NCI-H1436 (cell line): ENCODE data around the gene LY6G5C.

Source experiments
- DNase-seq: peaks from one replicate; lab custom pipeline; 2025; lab: John Stamatoyannopoulos, UW

Gene LY6G5C

GRCh38 chr6:31680226-31681134, at the start of gene LY6G5C:
LY6G5C (minus strand) TSS chr6:31681067; CDS start chr6:31680373, 694 bp downstream.
- peak; percentile 69 for DNase-seq

- DNase-seq = peak; percentile 70
These were observed 49.2 kb upstream of the LY6G5C start for GRCh38 chr6:31729979-31730630.

- peak; percentile 78 for DNase-seq
These were observed 48.7 kb upstream of the LY6G5C start for GRCh38 chr6:31729515-31729978.

GRCh38 chr6:31728767-31729514, 48.1 kb upstream of the LY6G5C start, which contains the start of gene DDAH2:
DDAH2 (minus strand) TSS chr6:31729299; CDS start chr6:31729161, 138 bp downstream.
- DNase-seq = no peak

- DNase-seq = no peak
These were observed 47.1 kb upstream of the LY6G5C start for GRCh38 chr6:31727717-31728671.

DNA sequence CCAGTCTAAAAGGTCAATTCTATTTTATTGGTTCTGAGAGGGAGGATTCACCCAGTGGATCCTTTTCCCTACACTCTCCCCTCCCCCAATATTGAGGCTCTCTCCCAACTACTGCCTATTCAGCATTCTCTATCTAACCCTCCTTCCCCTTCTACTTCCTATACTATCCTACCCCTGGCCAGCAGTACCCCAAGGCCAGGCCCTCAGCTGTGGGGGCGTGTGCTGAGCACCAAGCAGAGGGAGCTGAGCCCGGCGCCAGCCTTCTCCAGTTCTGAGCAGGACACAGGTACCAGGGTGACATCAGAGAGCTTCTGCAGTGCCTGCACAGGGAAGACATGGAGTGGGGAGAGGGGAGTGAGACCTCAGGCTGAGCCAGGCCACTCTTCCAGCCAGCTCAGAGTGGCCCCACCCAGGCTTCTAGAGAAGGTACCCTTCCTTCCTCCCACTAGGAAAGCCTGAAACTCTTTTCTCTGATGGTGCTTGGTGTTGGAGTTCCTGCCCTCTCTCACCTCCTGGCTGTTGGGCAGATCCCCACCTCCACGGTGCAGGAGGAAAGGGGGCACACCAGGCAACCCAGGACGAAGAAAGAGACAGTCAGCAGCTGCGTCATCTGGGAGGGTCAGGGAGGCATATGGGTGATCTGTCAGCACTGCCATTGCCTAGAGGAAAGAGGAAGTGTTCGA, 46.3 kb upstream of the LY6G5C start:
- DNase-seq = no peak

DNA sequence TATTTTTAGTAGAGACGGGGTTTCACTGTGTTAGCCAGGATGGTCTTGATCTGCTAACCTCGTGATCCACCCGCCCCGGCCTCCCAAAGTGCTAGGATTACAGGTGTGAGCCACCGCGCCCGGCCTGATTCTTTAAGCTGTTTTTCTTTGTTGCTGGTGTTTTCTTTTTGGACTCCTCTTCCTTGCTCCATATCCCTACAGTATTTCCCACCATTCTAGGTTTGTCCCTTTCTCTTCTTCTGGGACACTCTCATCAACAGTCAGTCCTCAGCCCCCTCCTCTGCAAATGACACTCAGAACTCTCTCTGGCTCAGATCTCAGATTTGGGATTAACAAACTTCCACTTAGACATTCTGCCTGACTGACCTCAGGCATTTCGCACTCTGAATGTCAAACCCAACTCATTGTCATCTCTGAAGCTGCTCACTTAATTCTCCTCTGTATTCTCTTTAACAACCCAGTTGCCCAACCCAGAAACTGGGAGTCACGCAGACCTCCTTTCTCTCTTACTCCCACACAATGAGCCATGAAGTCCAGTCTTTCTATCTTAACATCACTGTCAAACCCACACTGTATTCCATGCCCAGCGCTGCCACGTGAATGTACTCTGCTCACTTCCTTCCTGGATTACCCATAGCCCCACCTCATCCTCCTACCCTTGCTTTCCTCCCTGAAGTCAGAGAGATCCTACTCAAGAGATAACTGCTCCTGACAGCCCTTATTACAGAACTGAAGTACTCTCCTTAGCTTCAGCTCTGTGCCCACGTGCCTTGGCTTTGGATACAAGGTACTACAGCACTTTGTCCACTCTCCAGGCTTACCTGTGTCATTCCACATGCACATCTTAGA, 44.9 kb upstream of the LY6G5C start:
- DNase-seq = no peak

GRCh38 chr6:31723980-31724691, 43.3 kb upstream of the LY6G5C start:
- DNase-seq = no peak

GRCh38 chr6:31723245-31723979, 42.5 kb upstream of the LY6G5C start, which contains the start of gene MPIG6B:
MPIG6B (plus strand) TSS chr6:31723373; CDS start chr6:31723384, 11 bp downstream.
- peak; percentile 71 for DNase-seq

GRCh38 chr6:31722173-31722572, 41.3 kb upstream of the LY6G5C start:
- DNase-seq = no peak

DNA sequence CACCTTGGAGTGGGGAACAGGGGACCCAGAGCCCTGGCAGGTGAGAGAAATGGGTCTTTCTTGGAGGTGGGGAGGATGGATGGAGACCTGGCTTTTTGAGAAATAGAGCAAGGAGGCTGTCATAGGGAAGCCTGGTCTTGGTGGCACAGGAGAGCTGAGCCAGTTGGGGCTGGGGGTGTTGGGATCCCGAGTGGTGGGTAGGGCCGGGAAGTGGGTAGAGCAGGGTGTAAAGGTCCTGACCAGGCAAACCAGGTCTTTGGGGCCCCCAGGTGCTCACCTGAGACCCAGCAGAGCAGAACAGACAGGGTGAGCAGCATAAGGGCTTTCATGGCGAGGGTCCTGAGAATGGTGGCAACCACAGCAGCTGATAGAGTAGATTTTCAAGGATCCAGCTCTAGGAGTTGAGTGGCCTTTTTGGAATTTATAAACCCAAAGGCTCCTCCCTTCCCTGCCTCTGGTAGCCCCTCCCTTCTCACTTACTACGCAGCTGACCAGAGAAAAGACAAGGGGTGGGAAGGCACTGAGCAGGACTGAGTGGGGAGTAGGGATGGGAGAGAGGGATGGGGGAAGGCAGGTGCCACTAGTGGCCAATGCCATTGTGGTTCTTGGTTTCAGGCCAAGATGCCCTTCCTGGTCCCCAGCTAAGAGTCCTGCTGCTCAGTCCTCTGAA, 40.6 kb upstream of the LY6G5C start, which contains the start of gene LY6G6C:
TSS of gene LY6G6C (minus strand) at position 396 of the 670 bp plus-strand sequence. CDS start at position 329, 67 bp downstream.
- no peak for DNase-seq

DNA sequence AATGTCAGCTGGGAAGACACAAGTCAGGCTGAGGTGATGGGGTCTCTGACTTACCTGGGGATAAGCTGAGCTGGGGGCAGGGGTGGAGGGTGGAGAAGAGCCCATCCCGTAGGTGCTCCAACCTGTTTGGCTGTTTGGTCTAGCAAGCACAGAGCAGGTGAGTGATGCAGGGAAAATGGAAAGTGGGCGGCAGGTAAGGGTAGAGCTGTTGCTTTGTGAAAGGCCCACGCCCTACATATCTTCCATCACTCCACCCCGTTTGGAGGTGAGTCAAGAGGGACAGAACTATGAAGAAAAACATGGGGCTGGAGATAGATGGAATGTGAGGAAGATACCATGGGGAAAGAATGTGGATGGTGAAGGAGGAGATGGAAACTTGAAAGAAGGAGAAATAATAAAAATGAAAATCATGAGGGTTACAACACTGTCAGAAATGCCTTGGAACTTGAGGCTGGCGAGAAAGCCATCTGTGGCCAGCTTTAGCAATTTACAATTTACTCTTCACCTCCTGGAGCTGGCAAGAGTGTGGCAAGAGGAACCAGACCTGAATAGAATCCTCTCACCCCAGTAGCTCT, 39.4 kb upstream of the LY6G5C start:
- DNase-seq = no peak

GRCh38 chr6:31719001-31719400, 38.1 kb upstream of the LY6G5C start:
- no peak for DNase-seq

DNA sequence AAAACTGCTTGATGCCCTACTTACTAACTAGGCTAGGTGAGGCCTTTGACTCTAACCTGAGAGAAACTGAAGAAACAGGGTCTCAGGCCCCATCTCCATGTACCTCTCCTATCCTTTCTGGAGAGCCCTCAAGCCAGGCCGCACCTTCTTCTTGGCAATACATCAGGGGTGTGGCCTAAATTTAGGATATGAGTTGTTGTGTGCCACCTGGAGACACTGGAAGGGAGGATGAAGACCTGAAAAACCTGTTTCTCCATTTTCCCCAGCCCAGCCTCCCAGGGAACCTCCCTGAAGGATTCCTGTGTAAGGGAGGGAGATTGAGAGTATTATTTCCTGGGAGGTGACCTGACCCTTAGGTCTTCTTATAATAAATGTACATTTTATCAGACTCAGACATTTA, 37.4 kb upstream of the LY6G5C start:
- no peak for DNase-seq

GRCh38 chr6:31717499-31718222, 36.8 kb upstream of the LY6G5C start:
- peak; percentile 55 for DNase-seq
